NCI-H510A (cell line): ENCODE results near the gene FOXO4.

Experiments
- DNase-seq: peaks from one replicate; lab custom pipeline; 2025; lab: John Stamatoyannopoulos, UW

FOXO4 gene

DNA sequence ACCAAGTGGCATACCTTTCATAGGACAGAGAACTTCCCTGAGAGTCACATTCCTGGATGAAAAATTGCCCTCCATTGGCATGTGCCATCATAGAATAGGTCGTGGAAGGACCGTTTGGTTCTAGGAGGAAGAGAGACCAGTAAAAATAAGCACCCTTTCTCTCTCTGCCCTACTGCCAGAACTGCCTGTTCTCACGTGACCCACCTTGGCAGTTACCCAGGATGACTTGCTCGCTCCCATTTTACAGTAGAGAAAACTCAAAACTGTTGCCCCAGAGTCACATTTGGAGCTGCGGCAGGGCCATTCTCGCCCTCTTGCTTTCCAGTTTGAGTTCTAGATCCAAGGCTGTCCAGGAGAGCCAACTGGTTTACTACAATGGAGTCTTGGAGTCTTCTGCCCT is 47.9 kb downstream of the FOXO4 start:
- no peak for DNase-seq

DNA sequence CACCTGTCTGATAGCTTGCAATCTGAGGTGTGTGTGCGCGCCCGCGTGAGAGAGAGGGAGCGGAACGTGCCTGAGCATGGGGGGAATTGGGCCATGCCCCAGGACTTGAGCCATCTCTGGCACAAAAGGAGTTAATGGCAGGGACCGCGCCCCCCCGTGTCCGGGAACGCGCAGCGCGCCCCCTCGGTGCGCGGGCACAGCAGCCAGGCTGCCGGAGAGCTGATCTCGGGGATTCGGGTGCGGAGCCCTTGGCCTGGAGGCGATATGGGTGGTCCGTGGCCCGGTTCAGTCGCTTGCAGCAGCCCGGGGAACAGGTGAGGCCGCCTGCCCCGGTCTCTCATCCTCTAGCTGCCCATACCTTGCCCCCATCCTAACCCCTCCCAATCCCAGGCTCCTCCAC is 49.0 kb downstream of the FOXO4 start, which contains the start of gene NLGN3:
Gene NLGN3 (plus strand): TSS at position 191 of the 400 bp plus-strand sequence. CDS start 2,909 bp downstream, outside the sequence.
- no peak for DNase-seq

DNA sequence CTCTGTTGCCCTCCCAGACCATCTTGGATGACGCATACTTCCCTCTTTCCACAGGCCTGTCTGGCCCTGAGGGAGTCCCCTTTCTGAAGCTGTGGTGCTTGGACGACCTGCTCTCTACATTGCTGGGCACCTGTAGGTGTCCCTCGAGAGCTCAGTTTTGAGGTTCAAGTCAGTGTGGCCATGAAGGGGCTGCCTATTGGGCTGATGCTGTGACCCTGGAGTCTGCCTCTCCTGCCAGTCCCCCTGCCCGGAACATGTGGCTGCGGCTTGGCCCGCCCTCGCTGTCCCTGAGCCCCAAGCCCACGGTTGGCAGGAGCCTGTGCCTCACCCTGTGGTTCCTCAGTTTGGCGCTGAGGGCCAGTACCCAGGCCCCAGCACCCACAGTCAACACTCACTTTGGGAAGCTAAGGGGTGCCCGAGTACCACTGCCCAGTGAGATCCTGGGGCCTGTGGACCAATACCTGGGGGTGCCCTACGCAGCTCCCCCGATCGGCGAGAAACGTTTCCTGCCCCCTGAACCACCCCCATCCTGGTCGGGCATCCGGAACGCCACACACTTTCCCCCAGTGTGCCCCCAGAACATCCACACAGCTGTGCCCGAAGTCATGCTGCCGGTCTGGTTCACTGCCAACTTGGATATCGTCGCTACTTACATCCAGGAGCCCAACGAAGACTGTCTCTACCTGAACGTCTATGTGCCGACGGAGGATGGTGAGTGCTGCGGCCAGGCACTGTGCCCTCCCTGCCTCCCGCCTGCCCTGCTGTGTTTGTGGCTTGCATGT is 52.0 kb downstream of the FOXO4 start:
- DNase-seq = no peak

DNA sequence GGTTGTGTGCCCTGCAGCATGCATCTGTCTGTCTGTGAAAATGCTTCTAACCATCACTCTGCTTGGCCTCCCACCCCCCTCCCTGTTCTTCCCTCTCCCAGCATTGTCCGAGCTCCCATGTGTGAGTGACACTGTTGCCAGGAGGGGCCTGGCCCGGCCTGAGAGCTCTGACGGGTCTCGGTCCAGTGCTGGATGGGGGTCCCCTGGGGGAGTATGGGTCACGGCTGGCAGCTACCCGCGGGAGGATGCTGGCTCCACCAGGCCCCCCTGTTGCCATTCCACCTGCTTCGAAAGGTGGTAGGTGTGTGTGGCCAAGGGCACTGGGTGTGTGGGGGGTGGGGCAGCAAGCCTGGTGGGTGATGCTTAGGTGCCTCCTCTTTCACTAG is 52.6 kb downstream of the FOXO4 start:
- no peak for DNase-seq

DNA sequence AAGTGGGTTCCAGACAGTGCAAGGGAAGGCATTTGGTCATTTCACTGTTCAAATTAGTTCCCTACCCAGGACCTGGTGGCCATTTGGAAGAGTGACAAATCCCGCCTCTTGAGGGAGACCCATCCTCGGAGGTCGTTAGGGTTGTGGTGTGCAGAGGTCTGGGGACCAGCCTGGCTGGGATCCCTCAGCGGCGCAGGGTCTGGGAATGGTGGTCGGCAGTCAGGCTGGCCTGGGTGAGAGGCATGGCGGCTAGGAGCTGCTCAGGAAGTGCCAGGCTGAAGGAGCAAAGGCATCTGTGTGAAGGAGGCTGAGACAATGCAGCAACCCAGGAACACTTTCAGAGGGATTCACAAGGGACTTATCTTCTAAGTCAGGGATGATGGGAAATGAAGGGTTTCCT is 55.7 kb downstream of the FOXO4 start:
- DNase-seq = no peak
